HFFc6 (cell line): ENCODE results near the gene LAMA2. TPM values are rescaled to one million over a fixed set of nuclear protein-coding genes. Genes with fewer than 3 reads are reported as not detected.

ENCODE experiments used
- DNase-seq: peaks from one replicate; pipeline ENCODE4 v3.0.0-alpha.2; 2018
- H3K27ac Mint-ChIP-seq: 2 replicates; pipeline ENCODE4 v1.8.0; 2020; ENCODE audit warnings: mild to moderate bottlenecking, mixed read lengths
- H3K27me3 Mint-ChIP-seq: 2 replicates; pipeline ENCODE4 v1.8.0; 2021; ENCODE audit warnings: mild to moderate bottlenecking, moderate library complexity, mixed read lengths; ENCODE audit not compliant: insufficient read depth
- H3K36me3 Mint-ChIP-seq: 2 replicates; pipeline ENCODE4 v1.8.0; 2021; ENCODE audit warnings: low read depth, mixed read lengths
- H3K4me1 Mint-ChIP-seq: 2 replicates; pipeline ENCODE4 v1.8.0; 2020; ENCODE audit warnings: low read depth, mixed read lengths
- H3K4me3 Mint-ChIP-seq: 2 replicates; pipeline ENCODE4 v1.8.0; 2020; ENCODE audit warnings: mild to moderate bottlenecking, moderate library complexity, mixed read lengths
- H3K9me3 Mint-ChIP-seq: 2 replicates; pipeline ENCODE4 v1.8.0; 2020; ENCODE audit warnings: mild to moderate bottlenecking, mixed read lengths
- total RNA-seq, 6 experiments: library from RNA; stranded (reverse); fragmentation: NEBNext Ultra II Directional; extraction: Animal tissue kit (Norgen Biotek cat#: 25700); gene quantifications; 2 replicates in 1 of 6; 3 replicates in 5 of 6; pipeline ENCODE4 v1.2.3, GENCODE V29; 2021
- TF ChIP-seq, protein P1 (sequence below): fragments of 200-600 bp; sonication (generic); IDR thresholded peaks from 2 replicates; pipeline ENCODE4 v1.5.0; 2021; ENCODE audit warnings: antibody characterized with exemption, mild to moderate bottlenecking

The LAMA2 gene
- total RNA-seq, 6 experiments from 2014 or later = 8.2 to 14.3 (median 10.5) TPM

DNA sequence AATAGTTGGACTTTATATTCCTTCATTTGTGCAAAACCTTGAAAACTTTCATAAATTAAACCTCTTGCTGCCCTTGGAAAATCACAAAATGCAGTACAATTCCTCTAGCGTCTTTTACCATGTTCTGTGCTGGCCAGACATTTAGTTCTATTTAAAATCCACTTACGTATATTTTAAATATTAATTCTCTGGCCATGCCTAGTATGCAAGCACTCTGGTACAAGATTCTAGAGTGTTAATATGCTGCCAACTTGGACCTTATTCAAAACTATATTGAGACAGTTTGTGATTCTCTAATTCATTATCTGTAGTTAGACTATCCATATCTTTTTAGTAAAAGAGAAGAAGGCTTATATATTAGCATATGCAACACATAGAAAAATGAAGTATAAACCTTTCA, 498.9 kb downstream of the LAMA2 start:
- no peaks in the 10 kb centered on the region for H3K36me3 Mint-ChIP-seq
- DNase-seq = no peak
- H3K4me3 Mint-ChIP-seq = no peak overlapping the region
- no peak overlapping the region for H3K27ac Mint-ChIP-seq
- TF ChIP-seq, protein P1, sequence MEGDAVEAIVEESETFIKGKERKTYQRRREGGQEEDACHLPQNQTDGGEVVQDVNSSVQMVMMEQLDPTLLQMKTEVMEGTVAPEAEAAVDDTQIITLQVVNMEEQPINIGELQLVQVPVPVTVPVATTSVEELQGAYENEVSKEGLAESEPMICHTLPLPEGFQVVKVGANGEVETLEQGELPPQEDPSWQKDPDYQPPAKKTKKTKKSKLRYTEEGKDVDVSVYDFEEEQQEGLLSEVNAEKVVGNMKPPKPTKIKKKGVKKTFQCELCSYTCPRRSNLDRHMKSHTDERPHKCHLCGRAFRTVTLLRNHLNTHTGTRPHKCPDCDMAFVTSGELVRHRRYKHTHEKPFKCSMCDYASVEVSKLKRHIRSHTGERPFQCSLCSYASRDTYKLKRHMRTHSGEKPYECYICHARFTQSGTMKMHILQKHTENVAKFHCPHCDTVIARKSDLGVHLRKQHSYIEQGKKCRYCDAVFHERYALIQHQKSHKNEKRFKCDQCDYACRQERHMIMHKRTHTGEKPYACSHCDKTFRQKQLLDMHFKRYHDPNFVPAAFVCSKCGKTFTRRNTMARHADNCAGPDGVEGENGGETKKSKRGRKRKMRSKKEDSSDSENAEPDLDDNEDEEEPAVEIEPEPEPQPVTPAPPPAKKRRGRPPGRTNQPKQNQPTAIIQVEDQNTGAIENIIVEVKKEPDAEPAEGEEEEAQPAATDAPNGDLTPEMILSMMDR = no peak
- no peaks in the 10 kb centered on the region for H3K9me3 Mint-ChIP-seq
- H3K27me3 Mint-ChIP-seq = peaks cover 2% of the 10 kb centered on the region; the same call in 1 of the 2 replicates
- H3K4me1 Mint-ChIP-seq = peaks cover 7% of the 10 kb centered on the region

GRCh38 chr6:129382916-129383315, 500.0 kb downstream of the LAMA2 start:
- Mint-ChIP-seq H3K27ac (no peak overlapping the region), H3K36me3 (peaks cover 7% of the 10 kb centered on the region), H3K4me3 (no peak overlapping the region), H3K9me3 (no peaks in the 10 kb centered on the region), H3K27me3 (peaks cover 2% of the 10 kb centered on the region; the same call in 1 of the 2 replicates), H3K4me1 (peaks cover 7% of the 10 kb centered on the region)
- DNase-seq = no peak
- TF ChIP-seq, protein P1 = no peak

DNA sequence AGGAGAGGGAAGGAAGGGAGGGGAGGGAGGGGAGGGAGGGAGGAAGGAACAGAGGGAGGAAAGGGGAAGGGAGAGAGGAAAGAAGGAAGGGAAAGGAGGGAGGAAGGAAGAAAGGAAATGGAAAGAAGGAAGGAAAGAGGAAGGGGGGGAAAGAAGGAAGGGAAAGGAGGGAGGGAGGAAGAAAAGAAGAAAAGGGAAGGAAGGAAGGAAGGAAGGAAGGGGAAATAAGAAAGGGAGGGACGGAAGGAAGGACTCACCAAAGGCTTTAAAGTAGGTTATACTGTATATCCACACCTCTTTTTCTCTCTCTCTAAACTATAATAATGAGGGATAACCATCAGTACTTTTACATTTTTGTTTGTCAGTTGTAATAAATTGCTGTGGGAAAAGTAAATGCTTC, 502.2 kb downstream of the LAMA2 start:
- H3K4me1 Mint-ChIP-seq = peaks cover 7% of the 10 kb centered on the region
- no peak overlapping the region for H3K4me3 Mint-ChIP-seq
- no peak for DNase-seq
- no peaks in the 10 kb centered on the region for H3K9me3 Mint-ChIP-seq
- H3K36me3 Mint-ChIP-seq = peaks cover 7% of the 10 kb centered on the region
- H3K27me3 Mint-ChIP-seq = peaks cover 2% of the 10 kb centered on the region; the same call in 1 of the 2 replicates
- H3K27ac Mint-ChIP-seq = no peak overlapping the region
- TF ChIP-seq, protein P1 = no peak

DNA sequence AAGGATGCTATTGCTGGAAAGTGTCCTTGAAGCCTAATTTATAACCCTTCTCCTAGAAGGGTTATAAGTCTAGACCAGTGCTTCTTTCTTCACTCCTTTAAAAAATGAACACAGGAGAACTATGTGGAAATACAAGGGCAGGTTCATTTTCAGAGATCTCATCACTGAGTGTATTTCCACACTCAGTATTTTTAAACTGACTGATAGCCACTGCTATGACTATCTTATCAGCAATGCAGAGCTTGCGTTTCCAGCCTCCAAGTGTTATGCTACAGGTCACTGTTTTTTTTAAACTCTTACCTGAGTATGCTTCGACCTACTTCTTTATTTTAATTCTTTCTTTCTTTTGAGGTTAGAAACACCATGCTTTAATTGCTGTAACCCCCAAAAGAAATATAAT, 508.0 kb downstream of the LAMA2 start:
- H3K4me1 Mint-ChIP-seq = no peaks in the 10 kb centered on the region
- TF ChIP-seq, protein P1 = no peak
- no peak overlapping the region for H3K27ac Mint-ChIP-seq
- DNase-seq = no peak
- no peaks in the 10 kb centered on the region for H3K27me3 Mint-ChIP-seq
- no peaks in the 10 kb centered on the region for H3K9me3 Mint-ChIP-seq
- H3K4me3 Mint-ChIP-seq = no peak overlapping the region
- H3K36me3 Mint-ChIP-seq = peaks cover 7% of the 10 kb centered on the region

- Mint-ChIP-seq H3K36me3 (no peaks in the 10 kb centered on the region), H3K9me3 (no peaks in the 10 kb centered on the region), H3K27ac (no peak overlapping the region), H3K4me3 (no peak overlapping the region), H3K27me3 (no peaks in the 10 kb centered on the region), H3K4me1 (0 out of 2 replicates have a peak, but pooled peaks cover 4% of the 10 kb centered on the region)
- TF ChIP-seq, protein P1 = no peak
- DNase-seq = no peak
Measured at GRCh38 chr6:129393654-129394053, 510.7 kb downstream of the LAMA2 start.

- Mint-ChIP-seq H3K27ac (no peak overlapping the region), H3K4me1 (peaks cover 12% of the 10 kb centered on the region), H3K27me3 (no peaks in the 10 kb centered on the region), H3K36me3 (no peaks in the 10 kb centered on the region), H3K4me3 (no peak overlapping the region), H3K9me3 (no peaks in the 10 kb centered on the region)
- TF ChIP-seq, protein P1 = no peak
- DNase-seq = no peak
Measured at GRCh38 chr6:129398764-129399163, 515.8 kb downstream of the LAMA2 start.
